ENCODE data around the gene ARF4.
"Not testable (repeated sequence)": the region's sequence is repeated elsewhere in the genome, so short reads cannot be mapped to it uniquely, and the experiment has no call there.

Gene ARF4

GRCh38 chr3:57597127-57597923 is at the start of gene ARF4:
TSS of gene ARF4 (minus strand) at chr3:57597344. CDS start at chr3:57597140, 204 bp downstream.
- peak; percentile 10 for TF ChIP-seq CTCF (IDR thresholded peaks at IDR 0.05; ENCODE audit: low read depth, low read length)
- peak within 1 kb of the TSS; percentile 90 to 100 for H3K4me3 ChIP-seq (replicated peaks in 1 of 2; ENCODE audit: low read depth in 2 of 2, low read length in 2 of 2)
- DNase-seq (ENCODE audit: low read depth in 2 of 2), result peak; percentile 100

GRCh38 chr3:57646723-57647122 is 49.6 kb upstream of the ARF4 start:
- TF ChIP-seq CTCF (IDR thresholded peaks at IDR 0.05; ENCODE audit: low read depth, low read length), result no peak
- DNase-seq (ENCODE audit: low read depth in 2 of 2), result peak; percentile 71 to 76
- no peak overlapping the region for H3K4me3 ChIP-seq (replicated peaks in 1 of 2; ENCODE audit: low read depth in 2 of 2, low read length in 2 of 2)

GRCh38 chr3:57644740-57645139 is 47.6 kb upstream of the ARF4 start:
- no peak for DNase-seq (ENCODE audit: low read depth in 2 of 2)

GRCh38 chr3:57637391-57637790 is 40.2 kb upstream of the ARF4 start:
- H3K4me3 ChIP-seq (replicated peaks in 1 of 2; ENCODE audit: low read depth in 2 of 2, low read length in 2 of 2), result no peak overlapping the region
- TF ChIP-seq CTCF (IDR thresholded peaks at IDR 0.05; ENCODE audit: low read depth, low read length), result no peak
- DNase-seq (ENCODE audit: low read depth in 2 of 2), result peak in 1 of 2 donors; percentile 59

More at GRCh38 chr3:57644740-57645139, 47.6 kb upstream of the ARF4 start:
- H3K4me3 ChIP-seq (replicated peaks in 1 of 2; ENCODE audit: low read depth in 2 of 2, low read length in 2 of 2), result no peak overlapping the region
- TF ChIP-seq CTCF (IDR thresholded peaks at IDR 0.05; ENCODE audit: low read depth, low read length), result no peak

GRCh38 chr3:57634259-57634658 is 37.1 kb upstream of the ARF4 start:
- H3K4me3 ChIP-seq (replicated peaks in 1 of 2; ENCODE audit: low read depth in 2 of 2, low read length in 2 of 2); DNase-seq (ENCODE audit: low read depth in 2 of 2): not testable (repeated sequence)

- DNase-seq (ENCODE audit: low read depth in 2 of 2), result no peak
- TF ChIP-seq CTCF (IDR thresholded peaks at IDR 0.05; ENCODE audit: low read depth, low read length), result no peak
- H3K4me3 ChIP-seq (replicated peaks in 1 of 2; ENCODE audit: low read depth in 2 of 2, low read length in 2 of 2), result no peak overlapping the region
These were observed 30.8 kb upstream of the ARF4 start for GRCh38 chr3:57627976-57628375.

- no peak for DNase-seq (ENCODE audit: low read depth in 2 of 2)
- no peak overlapping the region for H3K4me3 ChIP-seq (replicated peaks in 1 of 2; ENCODE audit: low read depth in 2 of 2, low read length in 2 of 2)
- TF ChIP-seq CTCF (IDR thresholded peaks at IDR 0.05; ENCODE audit: low read depth, low read length), result no peak
These were observed 27.7 kb upstream of the ARF4 start for GRCh38 chr3:57624801-57625200.

Data from cardiac fibroblast (primary cell).